Activated CD4-positive, alpha-beta T cell treated with anti-CD3 and anti-CD28 coated beads, Interleukin-2, Interleukin-6, amounts not matched to agents 100 ng/mL and 50 ng/mL, durations not matched to agents 16 hours and 8 hours (primary cell): Measurements from ENCODE around the gene APOM.
A peak's percentile ranks its signal among the peaks of the same experiment; 100 is the strongest.

Source experiments
- DNase-seq: peaks from one replicate; pipeline ENCODE4 v3.0.0-alpha.2; 2020

Gene APOM

DNA sequence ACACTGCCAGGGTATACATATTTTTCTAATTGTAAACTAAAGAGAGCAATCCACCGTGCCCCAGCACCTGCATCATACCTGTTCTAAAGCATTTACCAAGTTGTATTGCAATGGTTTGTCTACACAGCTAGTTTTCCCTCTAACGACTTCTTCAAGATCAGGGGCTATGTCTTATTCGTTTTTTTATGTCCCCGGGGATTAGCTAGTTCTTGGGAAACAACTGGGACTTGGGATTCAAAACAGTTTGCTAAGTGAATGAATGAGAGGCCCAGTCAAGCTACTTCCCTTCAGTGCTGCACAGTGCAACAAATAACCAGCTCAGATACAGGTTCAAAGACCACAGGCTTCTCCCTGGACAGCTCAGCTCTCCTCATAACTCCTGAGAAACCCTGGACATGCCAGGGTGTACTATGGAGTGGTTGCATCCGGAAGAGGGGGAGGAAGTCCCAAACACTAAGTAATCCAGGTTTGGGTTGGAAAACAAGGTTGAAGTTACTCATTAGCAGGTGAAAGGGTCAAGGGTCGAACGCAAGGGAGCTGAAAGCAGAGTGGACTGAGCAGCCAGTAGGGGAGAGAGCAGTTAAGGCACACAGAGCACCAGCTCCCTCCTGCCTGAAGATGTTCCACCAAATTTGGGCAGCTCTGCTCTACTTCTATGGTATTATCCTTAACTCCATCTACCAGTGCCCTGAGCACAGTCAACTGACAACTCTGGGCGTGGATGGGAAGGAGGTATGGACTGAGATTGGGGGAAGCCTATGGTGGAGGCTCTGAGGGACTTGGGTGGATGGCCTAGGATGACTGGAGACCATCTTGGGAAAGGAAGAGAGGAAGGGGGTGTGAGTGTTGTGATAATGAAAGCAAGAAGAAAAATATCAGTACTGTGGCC, at the start of gene APOM:
APOM (plus strand) TSS at position 546 of the 889 bp plus-strand sequence; CDS start at position 619, 73 bp downstream.
- DNase-seq, result no peak

GRCh38 chr6:31607317-31607716, 48.4 kb upstream of the APOM start:
- peak; percentile 32 for DNase-seq

GRCh38 chr6:31609519-31610406, 45.9 kb upstream of the APOM start:
- no peak for DNase-seq

GRCh38 chr6:31610968-31611367, 44.7 kb upstream of the APOM start:
- no peak for DNase-seq

DNA sequence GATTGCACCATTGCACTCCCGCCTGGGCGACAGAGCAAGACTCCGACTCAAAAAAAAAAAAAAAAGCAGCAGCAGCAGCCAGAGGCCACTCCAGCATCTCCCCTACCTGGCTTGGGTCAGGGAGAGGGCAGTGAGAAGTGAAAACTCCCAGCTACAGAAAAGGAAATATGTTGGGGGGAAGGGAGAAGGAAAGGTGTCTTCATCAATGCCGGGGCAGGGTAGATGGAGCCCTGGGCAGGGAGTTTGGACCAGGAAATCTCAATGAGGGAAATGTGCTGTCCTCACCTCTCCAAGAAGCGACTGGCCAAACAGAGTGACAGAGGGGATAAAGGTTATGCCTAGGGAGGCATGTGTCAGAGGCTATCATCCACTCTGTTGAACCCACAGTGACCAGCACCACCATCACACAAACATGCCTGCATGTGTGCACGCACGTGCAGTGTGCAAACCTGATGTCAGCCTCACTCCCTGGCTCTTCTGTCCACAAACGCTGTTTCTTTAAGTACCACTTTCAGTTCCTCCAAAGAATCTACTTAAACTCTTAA, 41.5 kb upstream of the APOM start:
- no peak for DNase-seq

- no peak for DNase-seq
Observed at GRCh38 chr6:31614684-31615578, 40.8 kb upstream of the APOM start, which contains the start of gene AIF1. Gene AIF1 (plus strand): TSS chr6:31615234. CDS start chr6:31615330, 96 bp downstream.

- DNase-seq, result peak; percentile 44
Observed at GRCh38 chr6:31615748-31616147, 39.9 kb upstream of the APOM start.

DNA sequence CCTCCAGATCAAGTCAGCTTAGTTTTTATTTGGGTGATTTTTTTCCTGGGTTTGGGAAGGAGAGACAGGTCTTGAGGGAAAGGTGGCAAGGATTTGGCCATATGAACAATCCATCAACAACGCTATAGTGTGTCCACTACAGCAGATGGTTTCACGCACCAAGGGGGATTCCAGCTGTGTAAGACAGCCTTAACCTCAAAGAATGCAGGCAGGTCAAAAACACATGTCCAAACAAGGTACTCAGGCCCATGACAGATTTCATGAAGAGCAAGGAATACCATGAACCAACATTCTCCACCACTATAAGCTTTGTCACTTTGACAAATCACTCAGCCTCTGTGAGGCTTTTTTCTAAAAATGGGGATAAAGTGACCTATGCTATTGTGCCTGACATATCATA, 38.7 kb upstream of the APOM start:
- DNase-seq, result no peak

DNA sequence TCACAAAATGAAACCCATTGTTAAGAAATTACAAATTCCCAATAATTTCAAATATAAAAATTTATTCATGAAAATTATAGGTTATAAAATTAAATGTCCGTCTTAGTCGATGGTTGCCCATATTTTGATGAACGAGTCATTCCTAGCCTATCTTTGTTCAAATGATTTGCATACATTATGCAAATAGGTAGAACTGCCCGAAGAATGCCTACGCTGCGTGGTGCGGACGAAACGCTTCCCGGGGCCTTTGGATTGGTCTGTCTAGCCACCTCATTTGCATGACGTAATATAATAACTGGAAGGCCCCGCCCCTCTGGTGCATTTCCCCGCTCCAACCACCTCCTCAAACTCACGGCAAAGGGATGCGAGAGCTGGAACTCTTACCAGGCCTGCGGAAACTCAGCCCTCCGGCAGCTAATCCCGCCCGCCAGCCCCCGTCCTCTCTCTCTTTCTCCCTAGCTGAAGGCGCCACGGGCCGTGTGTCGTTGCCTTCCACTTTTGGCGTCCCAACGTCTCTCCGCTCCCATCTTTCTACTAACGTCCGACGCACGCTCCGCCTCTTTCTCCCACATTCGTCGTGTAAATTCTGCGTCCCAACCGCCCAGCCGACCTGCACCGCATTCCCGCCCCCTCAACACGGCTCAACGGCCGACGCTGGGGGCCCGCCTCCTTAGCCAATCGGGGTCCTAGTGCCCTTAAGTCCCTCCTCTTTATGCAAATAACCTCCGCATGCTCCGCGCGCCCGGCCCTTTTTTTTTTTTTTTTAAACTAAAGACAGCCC, 35.7 kb upstream of the APOM start:
- DNase-seq, result peak; percentile 99

DNA sequence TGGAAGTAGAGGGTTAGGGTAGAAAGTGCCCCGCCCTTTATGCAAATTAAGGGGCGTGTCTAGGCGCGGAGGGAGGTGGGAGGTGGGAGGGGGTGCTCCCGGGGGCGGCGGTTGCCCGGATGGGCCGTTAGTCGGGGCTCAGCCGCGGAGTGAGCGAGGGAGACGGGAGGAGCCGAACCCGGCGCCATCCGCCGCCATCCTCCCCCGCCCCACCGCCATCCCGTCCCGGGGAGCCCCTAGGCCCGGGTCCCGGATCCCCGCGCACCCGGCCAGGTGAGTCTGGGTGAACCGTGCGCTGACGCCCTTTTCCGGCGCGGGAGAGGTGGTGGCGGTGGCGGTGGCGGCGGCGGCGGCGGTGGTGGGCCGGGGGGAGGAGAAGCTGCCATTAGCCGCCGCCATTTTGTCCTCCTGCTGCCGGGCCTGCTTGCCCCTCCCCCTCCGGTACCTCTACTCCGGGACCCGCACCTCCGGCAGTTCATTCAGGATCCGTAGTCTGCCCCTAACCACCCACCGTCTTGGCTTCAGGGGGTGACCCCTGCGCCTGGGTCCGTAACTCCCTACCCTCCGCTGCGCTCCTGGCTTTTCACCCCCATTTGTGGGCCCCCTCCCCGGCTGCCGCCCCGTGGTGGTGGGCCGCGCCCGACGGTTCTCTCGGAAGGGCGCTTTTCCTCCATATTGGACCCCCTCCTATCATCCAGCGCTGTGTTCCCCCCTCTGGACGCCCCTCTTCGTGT, 34.9 kb upstream of the APOM start, which contains the start of gene PRRC2A:
PRRC2A (plus strand) TSS at position 130 of the 734 bp plus-strand sequence. CDS start 2,075 bp downstream, outside the sequence.
- DNase-seq, result peak; percentile 85

DNA sequence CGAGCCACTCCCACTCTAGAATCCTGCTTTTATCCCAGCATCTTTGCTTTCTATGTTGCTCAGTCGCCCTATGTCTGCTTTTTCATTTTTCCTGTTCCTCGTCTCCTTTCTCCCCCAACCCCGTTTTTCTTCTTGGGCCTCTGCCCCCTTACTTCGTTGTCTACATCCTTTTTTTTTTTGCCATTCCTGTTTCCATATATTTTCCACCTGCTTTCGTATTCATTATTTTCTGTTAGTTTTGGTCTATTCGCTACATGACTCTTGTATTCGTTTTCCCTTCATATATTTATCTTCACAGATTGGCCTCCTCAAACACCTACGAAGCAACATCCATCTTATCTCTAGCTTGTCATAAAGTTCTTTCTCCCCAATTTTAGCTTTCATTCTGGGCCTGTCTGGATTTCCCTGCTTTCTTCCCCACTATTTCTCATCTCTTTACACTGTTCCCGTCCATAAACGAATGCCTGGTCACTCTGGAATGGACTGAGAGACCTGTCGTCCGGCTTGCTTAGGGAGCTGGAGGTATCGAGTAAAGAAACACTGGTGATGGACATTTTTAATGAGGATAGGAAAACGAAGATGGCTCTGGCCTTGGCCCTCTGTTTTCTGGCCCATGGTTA, 34.3 kb upstream of the APOM start:
- DNase-seq, result no peak

GRCh38 chr6:31621991-31622390, 33.7 kb upstream of the APOM start:
- DNase-seq, result no peak

- no peak for DNase-seq
Observed at GRCh38 chr6:31622684-31623091, 33.0 kb upstream of the APOM start.

DNA sequence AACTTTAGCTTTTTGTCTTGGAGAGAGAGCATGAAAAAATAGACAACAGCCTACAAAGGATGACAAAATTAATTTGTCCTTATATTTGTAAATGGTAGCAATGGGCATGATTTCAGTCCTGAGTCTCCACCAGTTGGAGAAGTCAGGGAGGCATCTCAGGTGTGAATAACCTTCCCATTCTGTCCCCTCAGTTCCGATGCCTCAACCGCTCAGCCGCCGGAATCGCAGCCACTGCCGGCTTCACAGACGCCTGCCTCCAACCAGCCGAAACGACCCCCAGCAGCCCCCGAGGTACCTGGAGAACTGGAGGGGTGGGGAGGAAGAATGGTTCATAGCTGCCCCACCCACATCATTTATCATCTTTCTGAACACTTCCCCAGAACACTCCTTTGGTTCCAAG, 31.6 kb upstream of the APOM start:
- no peak for DNase-seq

DNA sequence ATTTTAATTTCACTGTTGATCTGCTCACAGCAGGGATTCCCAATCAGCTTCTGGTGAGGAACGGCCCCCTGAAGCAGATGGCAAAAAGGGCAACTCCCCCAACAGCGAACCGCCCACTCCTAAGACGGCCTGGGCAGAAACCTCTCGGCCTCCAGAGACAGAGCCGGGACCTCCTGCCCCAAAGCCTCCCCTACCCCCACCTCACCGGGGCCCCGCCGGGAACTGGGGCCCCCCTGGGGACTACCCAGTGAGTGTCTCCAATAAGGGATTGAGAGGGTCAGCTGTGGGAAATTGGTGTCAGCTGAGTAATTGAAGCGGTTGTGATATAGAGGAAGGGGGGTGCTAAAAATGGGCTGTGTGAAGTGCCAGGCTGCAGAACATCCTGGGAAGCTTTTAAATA, 28.7 kb upstream of the APOM start:
- no peak for DNase-seq

GRCh38 chr6:31627690-31628287, 27.9 kb upstream of the APOM start:
- no peak for DNase-seq

GRCh38 chr6:31629014-31629413, 26.7 kb upstream of the APOM start:
- DNase-seq, result no peak

- DNase-seq, result no peak
Observed at GRCh38 chr6:31630177-31630934, 25.3 kb upstream of the APOM start.

GRCh38 chr6:31631209-31631608, 24.5 kb upstream of the APOM start:
- no peak for DNase-seq
